C4-2B (cell line): Measurements from ENCODE around the gene CIB4.

Experiments
- H3K27ac ChIP-seq: fragments of 450-650 bp; 2 replicates; pipeline ENCODE4 v1.5.1; 2017
- ZFX ChIP-seq: fragments of 450-650 bp; IDR thresholded peaks from 2 replicates; pipeline ENCODE4 v1.6.1; 2017
- TF ChIP-seq, protein P1 (sequence below): fragments of 450-650 bp; conservative IDR thresholded peaks from 2 replicates; pipeline ENCODE4 v1.5.1; 2017; ENCODE audit warnings: mild to moderate bottlenecking

The CIB4 gene

GRCh38 chr2:26557244-26557925 lies 83.8 kb downstream of the CIB4 start:
- no peak overlapping the region for H3K27ac ChIP-seq
- no peak for TF ChIP-seq ZFX
- TF ChIP-seq, protein P1, sequence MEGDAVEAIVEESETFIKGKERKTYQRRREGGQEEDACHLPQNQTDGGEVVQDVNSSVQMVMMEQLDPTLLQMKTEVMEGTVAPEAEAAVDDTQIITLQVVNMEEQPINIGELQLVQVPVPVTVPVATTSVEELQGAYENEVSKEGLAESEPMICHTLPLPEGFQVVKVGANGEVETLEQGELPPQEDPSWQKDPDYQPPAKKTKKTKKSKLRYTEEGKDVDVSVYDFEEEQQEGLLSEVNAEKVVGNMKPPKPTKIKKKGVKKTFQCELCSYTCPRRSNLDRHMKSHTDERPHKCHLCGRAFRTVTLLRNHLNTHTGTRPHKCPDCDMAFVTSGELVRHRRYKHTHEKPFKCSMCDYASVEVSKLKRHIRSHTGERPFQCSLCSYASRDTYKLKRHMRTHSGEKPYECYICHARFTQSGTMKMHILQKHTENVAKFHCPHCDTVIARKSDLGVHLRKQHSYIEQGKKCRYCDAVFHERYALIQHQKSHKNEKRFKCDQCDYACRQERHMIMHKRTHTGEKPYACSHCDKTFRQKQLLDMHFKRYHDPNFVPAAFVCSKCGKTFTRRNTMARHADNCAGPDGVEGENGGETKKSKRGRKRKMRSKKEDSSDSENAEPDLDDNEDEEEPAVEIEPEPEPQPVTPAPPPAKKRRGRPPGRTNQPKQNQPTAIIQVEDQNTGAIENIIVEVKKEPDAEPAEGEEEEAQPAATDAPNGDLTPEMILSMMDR = no peak

DNA sequence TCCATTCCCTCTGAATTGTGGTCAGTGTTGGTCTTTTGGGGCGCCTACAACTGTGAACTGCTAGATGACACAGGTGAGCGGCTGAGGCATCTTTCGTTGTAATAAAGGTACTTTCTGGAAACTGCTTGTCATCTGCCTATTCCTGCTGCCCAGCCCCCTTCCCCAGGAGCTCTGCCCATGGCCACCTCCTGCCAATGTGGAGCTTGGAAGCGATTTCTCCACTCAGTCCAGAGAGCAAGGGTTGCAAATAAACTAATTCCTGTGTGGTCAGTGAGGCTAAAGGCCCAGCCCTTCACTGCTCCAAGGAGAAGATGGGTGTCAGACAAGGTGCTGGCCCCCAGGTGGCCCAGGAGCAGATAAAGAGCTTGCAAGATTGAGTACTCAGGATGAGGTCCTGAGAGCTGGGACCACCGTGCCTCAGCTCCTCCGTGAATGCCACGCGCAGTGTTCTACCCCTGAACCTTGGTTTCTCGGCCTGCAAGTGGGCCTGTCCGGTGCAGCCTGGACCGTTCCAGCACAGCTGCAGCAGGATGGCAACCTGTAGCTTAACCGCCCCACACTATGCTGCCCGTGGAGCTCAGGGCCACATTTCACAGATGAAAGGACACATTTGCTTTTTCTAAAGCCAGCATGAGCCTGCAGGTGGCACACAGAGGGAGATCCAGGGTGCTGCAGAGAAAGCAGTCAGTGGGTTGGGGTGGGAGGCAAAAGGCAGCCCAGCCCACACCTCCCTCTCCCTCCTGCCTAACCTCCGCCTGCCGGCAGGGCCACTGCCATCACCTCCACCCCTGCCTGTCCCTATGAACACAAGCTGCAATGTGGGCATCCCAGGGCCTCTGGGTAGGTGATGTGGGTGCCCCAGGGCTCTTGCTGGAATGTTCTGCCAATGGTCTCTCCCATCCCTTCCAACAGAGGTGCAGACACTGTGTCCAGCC lies 84.6 kb downstream of the CIB4 start:
- TF ChIP-seq ZFX = no peak
- TF ChIP-seq, protein P1 = no peak
- H3K27ac ChIP-seq = no peak overlapping the region

GRCh38 chr2:26555246-26556133 lies 85.7 kb downstream of the CIB4 start:
- TF ChIP-seq, protein P1 = no peak; the same call in 1 of the 2 replicates
- no peak for TF ChIP-seq ZFX
- H3K27ac ChIP-seq = no peak overlapping the region

GRCh38 chr2:26552641-26553374 lies 88.4 kb downstream of the CIB4 start:
- TF ChIP-seq, protein P1 = no peak
- no peak for TF ChIP-seq ZFX
- no peak overlapping the region for H3K27ac ChIP-seq

DNA sequence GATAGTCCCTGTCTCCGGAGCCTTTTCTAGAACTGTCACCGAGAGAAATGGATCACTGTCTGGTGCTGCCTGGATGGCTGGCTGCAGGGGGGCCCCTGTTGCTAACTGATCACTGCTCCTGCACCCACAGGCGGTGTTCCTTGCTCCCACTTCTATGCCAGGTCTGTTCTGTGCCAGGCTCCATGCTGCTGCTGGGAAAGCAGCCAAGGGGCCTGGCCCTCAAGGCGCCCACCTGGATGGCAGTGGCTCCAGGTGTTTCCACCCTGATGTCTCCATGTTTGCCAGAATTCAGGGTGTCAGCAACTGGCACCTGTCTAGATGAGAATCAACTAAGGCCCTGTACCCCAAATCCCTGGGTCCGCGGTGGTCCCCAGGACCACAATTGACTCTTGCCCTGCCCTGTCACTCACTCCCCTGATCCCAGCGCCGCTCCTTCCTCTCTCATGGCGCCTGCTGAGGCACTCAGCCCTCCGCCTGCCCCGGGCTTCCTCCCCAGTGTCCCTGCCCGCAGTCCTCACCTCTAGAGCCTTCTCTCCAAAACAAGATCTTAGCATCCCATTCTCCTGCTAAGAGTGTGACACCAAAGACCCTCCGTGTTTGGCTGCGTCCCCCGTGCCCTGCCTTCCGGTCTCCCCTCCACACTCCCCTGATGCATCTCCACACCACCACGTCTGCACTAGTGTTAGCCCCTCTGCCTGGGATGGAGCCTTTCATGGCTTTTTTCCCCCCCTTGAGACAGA lies 90.7 kb downstream of the CIB4 start:
- no peak overlapping the region for H3K27ac ChIP-seq
- TF ChIP-seq, protein P1 = no peak
- TF ChIP-seq ZFX = no peak
